Karpas-422 (cell line): ENCODE data around the gene PCNX1. TPM values are rescaled to one million over a fixed set of nuclear protein-coding genes. Genes with fewer than 3 reads are reported as not detected.
"Not testable (repeated sequence)": the region's sequence is repeated elsewhere in the genome, so short reads cannot be mapped to it uniquely, and the experiment has no call there.

Source experiments
- DNase-seq: peaks from one replicate; pipeline ENCODE4 v3.0.0-alpha.2; 2015
- H2AFZ ChIP-seq: fragments of 200-600 bp; sonication (generic); 2 replicates; pipeline ENCODE4 v1.6.1; 2014; ENCODE audit warnings: antibody characterized with exemption, low read length, mixed read lengths
- H3K27ac ChIP-seq: fragments of 200-600 bp; sonication (generic); 2 replicates; pipeline ENCODE4 v1.5.1; 2014; ENCODE audit warnings: mild to moderate bottlenecking, low read length, moderate library complexity
- H3K27me3 ChIP-seq: fragments of 200-600 bp; sonication (generic); 2 replicates; pipeline ENCODE4 v1.6.1; 2014; ENCODE audit warnings: low read length, mixed read lengths
- H3K36me3 ChIP-seq: fragments of 200-600 bp; sonication (generic); 2 replicates; pipeline ENCODE4 v1.6.1; 2014; ENCODE audit warnings: low read length, mixed read lengths; ENCODE audit not compliant: insufficient read depth
- H3K4me1 ChIP-seq: fragments of 200-600 bp; sonication (generic); 2 replicates; pipeline ENCODE4 v1.6.1; 2014; ENCODE audit warnings: mild to moderate bottlenecking, low read length, mixed read lengths
- H3K4me2 ChIP-seq: fragments of 200-600 bp; sonication (generic); 2 replicates; pipeline ENCODE4 v1.6.1; 2014; ENCODE audit warnings: low read length, low read depth, mild to moderate bottlenecking; ENCODE audit not compliant: poor library complexity, severe bottlenecking
- H3K4me3 ChIP-seq: fragments of 200-600 bp; sonication (generic); 2 replicates; pipeline ENCODE4 v1.5.1; 2014; ENCODE audit warnings: mild to moderate bottlenecking, antibody characterized with exemption, low read length, mixed read lengths
- H3K79me2 ChIP-seq: fragments of 200-600 bp; sonication (generic); 2 replicates; pipeline ENCODE4 v1.6.1; 2014; ENCODE audit warnings: mild to moderate bottlenecking, low read length, mixed read lengths
- H3K9ac ChIP-seq: fragments of 200-600 bp; sonication (generic); 2 replicates; pipeline ENCODE4 v1.6.0; 2014; ENCODE audit warnings: low read length
- H3K9me2 ChIP-seq: fragments of 200-600 bp; sonication (generic), shearing (Covaris generic); replicated peaks from 2 replicates; pipeline ENCODE4 v1.6.0; 2014; ENCODE audit warnings: mild to moderate bottlenecking, low read length, moderate library complexity; ENCODE audit not compliant: insufficient read depth
- H3K9me3 ChIP-seq: fragments of 300-700, 200-600 bp; sonication (generic); 2 replicates; pipeline ENCODE4 v1.6.1; 2014; ENCODE audit warnings: low read length, mixed read lengths
- H4K20me1 ChIP-seq: fragments of 200-600 bp; sonication (generic); 2 replicates; pipeline ENCODE4 v1.6.1; 2014; ENCODE audit warnings: mild to moderate bottlenecking, antibody characterized with exemption, low read length, low read depth; ENCODE audit not compliant: insufficient read depth
- total RNA-seq: library from RNA; depleted of rRNA; stranded (reverse); fragments of >200 nt; shearing (Covaris generic); gene quantifications from 2 replicates; pipeline ENCODE4 v1.2.3, GENCODE V29; 2014; ENCODE audit warnings: low replicate concordance

Gene PCNX1
- total RNA-seq, 1 experiment from 2014 or later: 58.7 TPM

DNA sequence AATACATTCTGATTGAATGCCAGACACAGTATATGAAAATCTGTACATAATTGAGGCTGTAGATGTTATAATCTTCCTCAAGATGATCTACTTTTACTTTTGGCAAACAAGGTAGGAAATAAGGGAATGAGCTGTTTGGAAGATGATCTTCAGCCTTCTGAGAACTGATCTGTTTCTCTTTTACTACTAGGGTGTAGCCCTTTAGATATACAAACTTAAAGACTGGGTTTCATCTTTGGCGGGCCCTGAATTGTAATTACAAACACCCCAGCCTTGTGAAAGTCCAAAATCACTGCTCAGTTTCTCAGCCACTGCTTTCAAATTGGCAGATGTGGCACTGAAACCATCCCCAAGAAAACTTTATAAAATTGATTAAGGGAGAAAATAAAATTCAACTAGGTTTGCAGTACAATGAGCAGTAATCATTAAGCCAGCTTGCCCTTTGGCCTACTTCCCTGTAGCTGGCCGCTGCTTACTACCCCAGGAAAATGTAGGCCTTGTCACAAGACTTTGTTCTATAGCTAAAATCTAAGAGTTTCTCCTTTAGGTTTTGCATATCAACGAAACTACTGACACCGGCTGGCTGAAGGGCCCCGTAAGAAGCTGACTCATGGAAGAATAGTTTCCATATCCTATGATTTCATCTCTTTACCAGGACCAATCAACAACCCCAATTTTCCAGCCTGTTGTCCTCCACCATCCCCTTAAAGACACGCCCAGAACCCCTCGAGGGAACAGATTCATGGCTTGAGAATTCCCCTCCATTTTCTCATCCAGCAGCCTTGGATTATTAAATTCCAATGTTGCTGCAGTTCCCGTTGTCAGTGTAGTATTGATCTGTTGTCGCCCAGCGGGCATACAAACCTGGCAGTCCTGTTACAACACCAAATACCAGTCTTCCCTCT is 210.8 kb downstream of the PCNX1 start:
- Histone ChIP-seq H3K9ac (no peak overlapping the region), H3K9me2 (no peaks in the 10 kb centered on the region), H3K9me3 (no peaks in the 10 kb centered on the region), H3K27me3 (no peaks in the 10 kb centered on the region), H4K20me1 (no peaks in the 10 kb centered on the region), H3K4me1 (peaks cover 54% of the 10 kb centered on the region), H3K36me3 (no peaks in the 10 kb centered on the region), H3K27ac (peak overlapping the region; percentile 79), H2AFZ (no peak overlapping the region), H3K4me3 (no peak overlapping the region), H3K79me2 (no peaks in the 10 kb centered on the region), H3K4me2 (peak overlapping the region; percentile 78)
- DNase-seq: no peak

DNA sequence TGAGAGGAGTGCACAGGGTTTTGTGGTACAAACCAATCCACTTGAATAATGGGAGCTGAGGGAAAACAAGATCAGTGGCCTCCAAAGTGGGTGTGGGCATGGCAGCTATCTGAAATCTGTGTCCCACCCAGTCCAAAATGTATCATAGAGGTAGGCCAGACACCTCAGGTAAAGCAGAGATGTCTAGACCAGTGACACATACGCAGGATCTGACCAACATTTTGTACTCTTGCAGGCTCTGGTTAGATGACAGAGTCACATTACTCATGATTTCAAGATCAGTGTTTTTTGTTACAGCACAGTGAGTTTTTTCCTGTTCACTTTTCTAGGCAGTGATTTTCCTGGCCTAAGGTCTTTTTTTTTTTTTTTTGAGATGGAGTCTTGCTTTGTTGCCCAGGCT is 211.8 kb downstream of the PCNX1 start:
- Histone ChIP-seq H4K20me1 (no peaks in the 10 kb centered on the region), H3K4me1 (peaks cover 59% of the 10 kb centered on the region), H3K27me3 (no peaks in the 10 kb centered on the region), H2AFZ (no peak overlapping the region), H3K36me3 (no peaks in the 10 kb centered on the region), H3K79me2 (no peaks in the 10 kb centered on the region), H3K27ac (no peak overlapping the region), H3K4me2 (no peak overlapping the region), H3K9me2 (no peaks in the 10 kb centered on the region), H3K9me3 (no peaks in the 10 kb centered on the region), H3K4me3 (no peak overlapping the region), H3K9ac (no peak overlapping the region)
- no peak for DNase-seq

DNA sequence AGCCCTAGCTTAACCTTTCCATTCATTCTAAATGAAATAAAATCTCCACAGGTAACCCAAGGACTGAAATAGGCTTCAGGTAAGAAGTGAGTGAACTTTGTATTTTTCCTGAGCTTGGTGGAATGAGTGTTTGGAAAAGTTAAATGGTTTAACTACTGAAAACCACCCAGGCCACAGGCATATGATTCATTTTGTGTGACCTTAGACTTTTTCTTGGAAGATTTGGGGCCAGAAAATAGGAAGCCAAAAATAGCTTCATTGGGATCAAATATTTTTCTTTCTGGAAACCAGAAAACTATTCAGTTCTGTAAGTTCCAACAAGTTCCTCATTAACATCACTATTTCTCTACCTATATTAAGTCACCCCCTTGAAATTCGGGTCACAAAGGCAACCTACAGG is 212.6 kb downstream of the PCNX1 start:
- Histone ChIP-seq H3K9me3 (no peaks in the 10 kb centered on the region), H3K4me1 (peaks cover 52% of the 10 kb centered on the region), H3K4me2 (no peak overlapping the region), H4K20me1 (no peaks in the 10 kb centered on the region), H2AFZ (no peak overlapping the region), H3K9me2 (no peaks in the 10 kb centered on the region), H3K27ac (no peak overlapping the region), H3K27me3 (no peaks in the 10 kb centered on the region), H3K9ac (no peak overlapping the region), H3K79me2 (no peaks in the 10 kb centered on the region), H3K36me3 (no peaks in the 10 kb centered on the region), H3K4me3 (no peak overlapping the region)
- DNase-seq: no peak

DNA sequence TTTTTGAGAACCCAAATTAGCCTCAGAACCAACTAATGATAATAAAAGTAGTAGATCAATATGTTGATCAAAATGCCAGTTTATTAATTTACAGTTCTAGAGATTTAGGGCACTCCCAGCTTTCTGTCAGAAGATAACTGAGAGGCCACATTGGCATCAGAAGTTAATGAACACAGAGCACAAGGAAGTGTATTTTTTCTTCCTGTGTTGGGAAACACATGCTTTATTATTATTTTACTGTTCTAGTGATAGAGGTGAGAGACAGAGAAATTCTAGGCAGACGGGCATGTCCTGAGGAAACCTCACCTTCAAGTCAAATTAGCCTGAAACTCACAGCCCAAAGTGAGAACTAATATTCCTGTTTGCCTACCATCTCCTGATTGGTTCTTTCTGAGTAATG is 213.7 kb downstream of the PCNX1 start:
- H3K27me3 ChIP-seq: no peaks in the 10 kb centered on the region
- no peak overlapping the region for H3K27ac ChIP-seq
- H4K20me1 ChIP-seq: no peaks in the 10 kb centered on the region
- no peak overlapping the region for H3K4me3 ChIP-seq
- no peak overlapping the region for H3K9ac ChIP-seq
- H3K4me1 ChIP-seq: peaks cover 40% of the 10 kb centered on the region
- no peaks in the 10 kb centered on the region for H3K9me2 ChIP-seq
- H3K79me2 ChIP-seq: no peaks in the 10 kb centered on the region
- H3K36me3 ChIP-seq: no peaks in the 10 kb centered on the region
- H2AFZ ChIP-seq: no peak overlapping the region
- H3K4me2 ChIP-seq: no peak overlapping the region
- no peak for DNase-seq
- H3K9me3 ChIP-seq: no peaks in the 10 kb centered on the region

DNA sequence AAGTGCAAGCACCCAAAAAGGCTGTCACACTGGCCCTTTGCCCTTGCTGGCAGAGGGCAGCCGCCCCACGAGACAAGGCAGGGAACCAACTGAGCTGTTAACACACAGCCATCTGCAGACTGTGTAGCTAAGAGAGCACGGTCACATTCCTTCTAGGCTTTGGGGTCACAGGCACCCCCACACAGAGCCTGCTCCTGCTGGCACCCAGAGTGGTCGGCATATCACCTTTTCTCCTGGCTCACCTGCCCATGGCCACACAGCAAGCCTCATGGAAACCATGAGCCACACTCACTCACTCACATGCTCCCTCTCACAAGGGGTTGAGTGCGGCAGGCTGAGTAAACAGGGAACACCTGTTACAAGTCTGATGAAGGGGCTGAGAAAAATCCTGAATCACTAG is 214.5 kb downstream of the PCNX1 start:
- H3K79me2 ChIP-seq: no peaks in the 10 kb centered on the region
- no peaks in the 10 kb centered on the region for H3K27me3 ChIP-seq
- H3K36me3 ChIP-seq: no peaks in the 10 kb centered on the region
- no peak overlapping the region for H2AFZ ChIP-seq
- no peaks in the 10 kb centered on the region for H3K9me3 ChIP-seq
- no peak overlapping the region for H3K4me3 ChIP-seq
- no peak overlapping the region for H3K9ac ChIP-seq
- H3K9me2 ChIP-seq: no peaks in the 10 kb centered on the region
- no peaks in the 10 kb centered on the region for H4K20me1 ChIP-seq
- no peak overlapping the region for H3K27ac ChIP-seq
- no peak for DNase-seq
- peaks cover 33% of the 10 kb centered on the region for H3K4me1 ChIP-seq
- H3K4me2 ChIP-seq: no peak overlapping the region

DNA sequence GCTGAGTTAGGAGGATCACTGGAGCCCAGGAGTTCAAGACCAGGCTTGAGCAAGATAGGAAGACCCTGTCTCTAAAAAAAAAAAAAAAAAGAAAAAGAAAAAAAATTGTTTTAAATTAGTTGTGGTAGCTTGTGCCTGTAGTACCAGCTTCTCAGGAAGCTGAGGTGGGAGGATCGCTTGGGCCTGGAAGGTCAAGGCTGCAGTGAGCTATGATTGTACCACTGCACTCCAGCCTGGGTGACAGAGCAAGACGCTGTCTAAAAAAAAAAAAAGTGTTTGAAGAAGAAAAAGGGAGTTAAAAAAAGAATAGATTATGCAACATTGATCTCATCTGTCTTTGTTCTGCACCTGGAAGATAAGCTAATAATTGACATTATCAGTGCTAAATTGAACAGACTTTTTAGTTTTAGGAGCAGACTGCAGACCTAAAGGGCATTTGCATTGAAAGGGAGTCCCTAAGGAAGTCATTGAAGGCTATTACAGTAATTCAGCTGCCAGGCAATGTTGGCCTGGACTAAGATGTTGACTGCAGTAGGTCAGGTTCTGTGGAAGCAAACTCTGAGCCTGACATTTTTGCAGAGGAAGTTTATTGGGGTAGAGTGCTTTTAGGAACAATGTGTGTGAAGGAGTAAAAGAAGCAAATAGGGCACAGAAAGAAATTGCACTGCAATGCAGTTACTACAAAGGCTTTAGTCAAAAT is 215.8 kb downstream of the PCNX1 start:
- DNase-seq: peak; percentile 76
- Histone ChIP-seq H3K4me1 (peaks cover 20% of the 10 kb centered on the region), H3K27ac (no peak overlapping the region), H3K79me2 (no peaks in the 10 kb centered on the region), H3K36me3 (no peaks in the 10 kb centered on the region), H3K27me3 (no peaks in the 10 kb centered on the region), H4K20me1 (no peaks in the 10 kb centered on the region), H2AFZ (no peak overlapping the region), H3K4me2 (peak overlapping the region; percentile 32), H3K4me3 (no peak overlapping the region), H3K9me3 (no peaks in the 10 kb centered on the region), H3K9me2 (no peaks in the 10 kb centered on the region), H3K9ac (no peak overlapping the region)

DNA sequence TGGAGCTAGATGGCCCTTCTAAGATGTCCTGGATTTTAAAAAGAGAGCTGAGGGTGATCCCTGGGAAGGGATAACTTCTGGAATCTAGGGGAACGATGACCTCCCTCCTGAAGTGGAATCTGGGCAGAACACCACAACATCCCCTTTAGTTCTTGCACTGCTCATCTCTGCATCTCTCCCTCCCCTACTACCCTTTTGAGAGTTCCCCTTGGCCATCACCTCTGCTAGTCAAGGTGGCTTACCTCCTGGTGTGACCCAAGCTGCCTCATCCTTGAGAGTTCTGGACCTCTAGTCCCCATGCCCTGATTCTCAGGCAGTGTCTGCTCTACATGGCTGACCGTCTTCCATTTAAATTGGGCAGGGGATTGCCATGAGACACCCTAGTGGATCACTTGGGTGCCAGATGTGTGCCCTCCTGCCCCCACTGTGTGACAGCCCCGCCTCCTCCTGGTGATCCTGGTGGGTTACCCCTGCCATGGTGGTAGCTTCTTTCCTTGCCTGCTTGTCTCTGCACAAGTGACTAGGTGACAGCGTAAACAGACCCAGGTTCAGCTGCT is 216.4 kb downstream of the PCNX1 start:
- peaks cover 19% of the 10 kb centered on the region for H3K4me1 ChIP-seq
- H3K79me2 ChIP-seq: no peaks in the 10 kb centered on the region
- H4K20me1 ChIP-seq: no peaks in the 10 kb centered on the region
- no peaks in the 10 kb centered on the region for H3K9me2 ChIP-seq
- no peak overlapping the region for H3K27ac ChIP-seq
- H3K27me3 ChIP-seq: no peaks in the 10 kb centered on the region
- H2AFZ ChIP-seq: no peak overlapping the region
- no peak overlapping the region for H3K4me3 ChIP-seq
- H3K36me3 ChIP-seq: no peaks in the 10 kb centered on the region
- H3K9me3 ChIP-seq: no peaks in the 10 kb centered on the region
- H3K4me2 ChIP-seq: peak overlapping the region; percentile 32
- H3K9ac ChIP-seq: no peak overlapping the region
- no peak for DNase-seq

DNA sequence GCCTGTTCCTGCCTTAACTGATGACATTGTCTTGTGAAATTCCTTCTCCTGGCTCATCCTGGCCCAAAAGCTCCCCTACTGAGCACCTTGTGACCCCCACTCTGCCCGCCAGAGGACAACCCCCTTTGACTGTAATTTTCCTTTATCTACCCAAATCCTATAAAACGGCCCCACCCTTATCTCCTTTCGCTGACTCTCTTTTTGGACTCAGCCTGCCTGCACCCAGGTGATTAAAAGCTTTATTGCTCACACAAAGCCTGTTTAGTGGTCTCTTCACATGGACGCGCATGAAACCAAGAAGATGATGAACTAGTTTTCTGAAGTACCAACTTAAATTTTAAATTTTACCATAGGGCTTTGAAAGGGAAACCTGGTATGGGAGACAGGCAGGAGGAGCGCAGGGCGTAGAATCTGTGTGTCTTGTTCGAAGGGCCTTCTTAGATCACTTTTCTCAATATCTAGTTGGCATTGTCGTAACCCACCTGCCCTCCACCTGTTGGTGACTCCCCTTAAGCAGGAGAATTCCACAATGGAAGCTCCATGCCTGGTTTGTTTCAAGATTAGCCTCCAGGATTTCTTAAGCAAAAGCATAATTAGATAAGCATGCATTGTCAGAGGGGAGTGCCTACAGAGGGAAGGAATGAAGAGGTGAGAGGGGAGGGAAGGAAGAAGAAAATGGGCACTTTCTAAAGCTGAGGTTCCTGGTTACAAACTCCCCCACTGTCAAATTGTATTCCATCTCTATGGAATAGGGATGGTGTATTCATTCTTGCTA is 222.6 kb downstream of the PCNX1 start:
- DNase-seq: not testable (repeated sequence)

More for the DNA sequence above, 222.6 kb downstream of the PCNX1 start:
- not testable (repeated sequence) for H3K4me1 ChIP-seq, H3K9me3 ChIP-seq, H3K27ac ChIP-seq, H3K9ac ChIP-seq, H3K79me2 ChIP-seq, H3K36me3 ChIP-seq, H4K20me1 ChIP-seq, H3K4me2 ChIP-seq, H3K27me3 ChIP-seq, H3K4me3 ChIP-seq, H2AFZ ChIP-seq, H3K9me2 ChIP-seq
